CD4-positive, alpha-beta T cell treated with Interferon alpha-2 for 1 hour (primary cell): Measurements from ENCODE around the gene PRR20E.
"Not testable (repeated sequence)": the region's sequence is repeated elsewhere in the genome, so short reads cannot be mapped to it uniquely, and the experiment has no call there.

Source experiments
- DNase-seq, 2 donors: peaks; one replicate each; pipeline ENCODE4 v3.0.0-alpha.2; 2020 to 2022

The PRR20E gene

DNA sequence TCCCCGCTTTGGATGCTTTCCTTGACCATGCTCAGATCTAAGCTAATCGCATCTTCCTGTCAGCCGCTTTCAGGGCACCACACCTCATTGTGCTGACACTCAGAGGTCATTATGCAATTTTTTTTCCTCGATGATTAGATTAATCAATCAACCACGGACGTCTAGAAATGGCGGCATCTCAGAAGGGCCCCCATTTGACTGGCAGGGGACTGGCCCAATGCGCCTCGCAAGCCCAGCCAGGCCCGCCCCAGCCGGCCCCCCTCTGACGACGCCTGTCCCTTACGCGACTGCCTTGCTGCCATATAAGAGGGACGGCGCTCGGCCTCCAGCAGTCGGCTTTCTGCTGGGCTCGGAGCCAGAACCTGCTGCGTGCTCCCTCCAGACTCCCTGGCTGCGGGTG, at the start of gene PRR20E:
Gene PRR20E (plus strand): TSS at position 301 of the 400 bp plus-strand sequence. CDS start 387 bp downstream, outside the sequence.
- DNase-seq = not testable (repeated sequence)

DNA sequence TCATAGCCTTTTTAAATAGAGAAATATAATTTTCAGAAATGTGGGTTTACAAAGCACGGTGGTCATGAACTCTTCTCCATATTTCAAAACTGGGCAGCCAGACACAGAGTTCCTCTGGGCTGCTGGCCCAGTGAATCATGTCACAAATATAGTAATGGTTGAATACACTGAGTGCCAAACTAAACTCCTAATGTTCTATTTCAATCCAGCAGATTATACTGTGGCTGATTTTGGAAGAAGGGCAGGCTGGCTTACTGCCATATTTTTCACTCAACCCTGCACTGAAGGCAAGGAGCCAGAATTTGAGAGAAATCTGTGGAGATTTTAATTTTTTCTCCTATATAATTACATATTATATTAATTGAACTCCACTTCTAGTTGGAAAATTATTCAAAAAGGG, 43.3 kb upstream of the PRR20E start:
- DNase-seq = no peak

DNA sequence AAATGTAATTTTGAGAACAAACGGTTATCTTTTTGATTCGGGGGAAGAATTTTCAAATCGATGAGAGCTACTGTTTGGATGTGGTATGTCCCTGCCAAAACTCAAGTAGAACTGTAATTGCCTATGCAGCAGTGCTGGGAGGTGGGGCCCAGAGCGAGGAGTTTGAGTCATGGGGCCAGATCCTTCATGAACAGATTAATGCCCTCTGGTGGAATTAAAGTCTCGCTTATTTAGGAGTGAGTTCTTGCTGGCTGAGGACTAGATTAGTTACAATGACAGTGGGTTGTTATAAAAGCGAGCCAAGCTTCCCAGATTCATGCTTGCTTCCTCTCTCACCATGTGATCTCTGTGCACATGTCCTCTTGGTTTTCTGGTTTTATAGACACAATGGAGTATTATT, 38.1 kb upstream of the PRR20E start:
- DNase-seq = no peak

DNA sequence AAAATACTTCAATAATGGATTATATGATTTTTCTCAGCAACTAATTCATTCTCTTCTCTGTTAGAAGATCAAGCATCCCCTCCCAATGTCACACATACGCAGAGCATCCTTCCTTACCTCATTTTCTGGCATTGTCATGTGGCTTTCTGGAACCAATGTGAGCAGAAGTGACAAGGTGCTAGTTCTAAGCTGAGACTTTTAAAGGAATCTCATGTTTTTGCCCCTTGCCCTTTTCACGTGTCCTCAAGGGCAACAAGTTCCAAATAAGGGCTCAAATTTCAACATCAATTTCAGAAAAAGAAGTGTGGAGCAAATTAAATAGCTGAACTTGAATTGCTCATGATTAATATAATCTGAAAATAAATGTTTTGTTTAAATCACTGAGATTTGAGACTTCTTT, 30.9 kb upstream of the PRR20E start:
- DNase-seq = no peak

DNA sequence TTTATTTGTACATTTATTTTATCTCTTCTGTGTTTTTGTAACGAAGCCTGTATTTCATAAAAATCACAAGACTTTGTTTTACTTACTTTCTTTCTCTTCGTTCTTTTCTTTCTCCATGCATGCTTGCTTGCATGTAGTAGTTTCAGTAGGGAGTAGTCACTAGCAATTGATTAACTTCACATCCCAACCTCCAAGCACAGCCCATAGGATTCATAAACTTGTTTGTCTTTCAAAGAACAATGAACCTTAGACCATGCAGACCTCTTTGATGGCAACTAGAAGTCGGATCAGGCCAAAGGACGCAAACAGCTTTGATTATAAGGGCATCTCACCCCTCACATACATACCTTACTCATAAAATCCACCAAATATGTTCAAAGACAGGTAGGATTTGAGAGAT, 29.4 kb upstream of the PRR20E start:
- DNase-seq = no peak

DNA sequence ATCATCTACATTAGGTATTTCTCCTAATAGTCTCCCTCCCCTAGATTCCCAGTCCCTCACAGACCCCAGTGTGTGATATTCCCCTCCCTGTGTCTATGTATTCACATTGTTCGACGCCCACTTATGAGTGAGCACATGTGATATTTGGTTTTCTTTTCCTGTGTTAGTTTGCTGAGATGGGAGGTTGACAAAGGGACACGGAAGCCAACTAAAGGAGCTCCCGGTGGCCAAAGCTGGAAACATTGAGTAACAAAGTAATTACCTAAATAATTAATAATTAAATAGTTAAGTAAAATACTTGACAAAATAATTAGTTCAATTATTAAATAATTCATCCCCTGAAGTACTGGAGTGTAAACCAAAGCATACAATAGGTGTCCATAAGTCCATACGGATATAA, 28.0 kb upstream of the PRR20E start:
- no peak for DNase-seq

DNA sequence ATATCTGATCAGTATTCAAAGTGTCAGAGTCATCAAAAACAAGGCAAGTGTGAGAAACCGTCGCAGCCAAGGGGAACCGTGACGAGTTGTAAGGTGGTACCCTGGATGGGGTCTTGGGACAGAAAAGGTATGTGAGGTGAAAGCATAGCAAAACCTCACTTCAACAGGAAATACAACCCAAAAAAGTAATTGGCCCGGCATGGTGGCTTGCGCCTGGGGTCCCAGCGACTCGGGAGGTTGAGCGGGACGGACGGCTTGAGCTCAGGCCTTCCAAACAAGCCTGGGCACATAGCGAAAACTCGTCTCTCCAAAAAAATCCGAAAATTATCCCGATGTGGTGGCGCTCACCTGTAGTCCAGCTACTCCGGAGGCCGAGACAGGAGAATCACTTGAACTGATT, 27.2 kb upstream of the PRR20E start:
- not testable (repeated sequence) for DNase-seq

DNA sequence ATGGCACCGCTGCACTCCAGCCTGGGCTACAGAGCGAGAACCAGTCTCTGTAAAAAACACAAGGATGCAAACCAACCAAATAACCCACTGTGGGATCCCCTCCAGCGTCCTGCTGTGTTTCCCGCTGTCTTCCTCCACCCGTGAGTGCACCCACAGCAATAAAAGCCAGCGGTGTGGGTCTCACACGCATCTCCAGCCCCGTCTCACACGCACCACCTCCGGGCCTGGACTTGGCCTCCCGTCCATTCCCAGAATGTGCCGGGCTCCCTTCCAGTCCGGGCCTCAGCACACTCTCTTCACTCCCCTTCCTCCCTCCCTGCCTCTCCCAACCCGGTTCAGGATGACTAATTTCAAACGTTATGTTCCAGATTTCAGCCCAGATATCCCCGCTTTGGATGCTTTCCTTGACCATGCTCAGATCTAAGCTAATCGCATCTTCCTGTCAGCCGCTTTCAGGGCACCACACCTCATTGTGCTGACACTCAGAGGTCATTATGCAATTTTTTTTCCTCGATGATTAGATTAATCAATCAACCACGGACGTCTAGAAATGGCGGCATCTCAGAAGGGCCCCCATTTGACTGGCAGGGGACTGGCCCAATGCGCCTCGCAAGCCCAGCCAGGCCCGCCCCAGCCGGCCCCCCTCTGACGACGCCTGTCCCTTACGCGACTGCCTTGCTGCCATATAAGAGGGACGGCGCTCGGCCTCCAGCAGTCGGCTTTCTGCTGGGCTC, 26.6 kb upstream of the PRR20E start, which contains the start of gene PRR20A:
Gene PRR20A (plus strand): TSS at position 684 of the 734 bp plus-strand sequence. CDS start 387 bp downstream, outside the sequence.
- DNase-seq = not testable (repeated sequence)

DNA sequence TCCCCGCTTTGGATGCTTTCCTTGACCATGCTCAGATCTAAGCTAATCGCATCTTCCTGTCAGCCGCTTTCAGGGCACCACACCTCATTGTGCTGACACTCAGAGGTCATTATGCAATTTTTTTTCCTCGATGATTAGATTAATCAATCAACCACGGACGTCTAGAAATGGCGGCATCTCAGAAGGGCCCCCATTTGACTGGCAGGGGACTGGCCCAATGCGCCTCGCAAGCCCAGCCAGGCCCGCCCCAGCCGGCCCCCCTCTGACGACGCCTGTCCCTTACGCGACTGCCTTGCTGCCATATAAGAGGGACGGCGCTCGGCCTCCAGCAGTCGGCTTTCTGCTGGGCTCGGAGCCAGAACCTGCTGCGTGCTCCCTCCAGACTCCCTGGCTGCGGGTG, 19.8 kb upstream of the PRR20E start, which contains the start of gene PRR20B:
Gene PRR20B (plus strand): TSS at position 301 of the 400 bp plus-strand sequence. CDS start 387 bp downstream, outside the sequence.
- not testable (repeated sequence) for DNase-seq

DNA sequence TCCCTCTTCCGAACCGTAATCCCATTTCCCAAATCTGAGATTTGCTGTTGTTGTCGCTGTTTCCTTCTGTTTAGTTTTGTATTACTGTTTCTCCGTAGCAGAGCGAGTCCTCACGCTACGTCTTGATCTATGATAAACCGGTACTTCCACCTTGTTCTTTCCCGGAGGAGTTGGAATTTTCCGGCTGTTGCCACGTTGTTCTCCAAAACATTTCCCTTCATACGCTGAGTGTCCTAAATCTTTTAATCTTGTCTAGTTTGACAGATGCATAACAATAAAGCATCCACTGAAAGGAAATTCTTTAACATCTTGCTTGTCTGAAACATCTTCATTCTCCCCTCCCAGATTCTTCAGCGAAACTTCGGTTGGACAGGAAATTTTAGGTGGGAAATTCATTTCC, 18.9 kb upstream of the PRR20E start:
- not testable (repeated sequence) for DNase-seq

DNA sequence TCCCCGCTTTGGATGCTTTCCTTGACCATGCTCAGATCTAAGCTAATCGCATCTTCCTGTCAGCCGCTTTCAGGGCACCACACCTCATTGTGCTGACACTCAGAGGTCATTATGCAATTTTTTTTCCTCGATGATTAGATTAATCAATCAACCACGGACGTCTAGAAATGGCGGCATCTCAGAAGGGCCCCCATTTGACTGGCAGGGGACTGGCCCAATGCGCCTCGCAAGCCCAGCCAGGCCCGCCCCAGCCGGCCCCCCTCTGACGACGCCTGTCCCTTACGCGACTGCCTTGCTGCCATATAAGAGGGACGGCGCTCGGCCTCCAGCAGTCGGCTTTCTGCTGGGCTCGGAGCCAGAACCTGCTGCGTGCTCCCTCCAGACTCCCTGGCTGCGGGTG, 13.2 kb upstream of the PRR20E start, which contains the start of gene PRR20C:
Gene PRR20C (plus strand): TSS at position 301 of the 400 bp plus-strand sequence. CDS start 387 bp downstream, outside the sequence.
- not testable (repeated sequence) for DNase-seq

DNA sequence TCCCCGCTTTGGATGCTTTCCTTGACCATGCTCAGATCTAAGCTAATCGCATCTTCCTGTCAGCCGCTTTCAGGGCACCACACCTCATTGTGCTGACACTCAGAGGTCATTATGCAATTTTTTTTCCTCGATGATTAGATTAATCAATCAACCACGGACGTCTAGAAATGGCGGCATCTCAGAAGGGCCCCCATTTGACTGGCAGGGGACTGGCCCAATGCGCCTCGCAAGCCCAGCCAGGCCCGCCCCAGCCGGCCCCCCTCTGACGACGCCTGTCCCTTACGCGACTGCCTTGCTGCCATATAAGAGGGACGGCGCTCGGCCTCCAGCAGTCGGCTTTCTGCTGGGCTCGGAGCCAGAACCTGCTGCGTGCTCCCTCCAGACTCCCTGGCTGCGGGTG, 6.7 kb upstream of the PRR20E start, which contains the start of gene PRR20D:
Gene PRR20D (plus strand): TSS at position 301 of the 400 bp plus-strand sequence. CDS start 387 bp downstream, outside the sequence.
- DNase-seq = not testable (repeated sequence)

DNA sequence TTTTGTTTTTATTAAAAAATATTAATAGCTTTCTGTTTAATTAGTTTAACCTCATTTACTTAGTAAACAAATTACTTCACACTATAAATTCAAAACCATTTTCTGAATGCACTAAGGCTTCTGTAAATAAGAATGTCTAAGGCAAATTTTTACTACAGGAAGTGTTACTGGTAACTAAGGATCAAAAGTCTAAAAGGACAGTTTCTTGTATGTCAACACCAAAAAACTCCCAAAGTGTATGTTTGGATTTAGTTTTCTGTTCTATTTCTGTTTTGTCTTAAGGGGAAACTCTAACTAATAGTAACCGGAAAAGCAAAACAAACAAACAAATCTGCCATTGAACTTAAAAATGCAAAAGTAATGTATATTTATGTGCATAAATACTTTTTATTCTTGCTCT, 24.7 kb downstream of the PRR20E start:
- no peak for DNase-seq

DNA sequence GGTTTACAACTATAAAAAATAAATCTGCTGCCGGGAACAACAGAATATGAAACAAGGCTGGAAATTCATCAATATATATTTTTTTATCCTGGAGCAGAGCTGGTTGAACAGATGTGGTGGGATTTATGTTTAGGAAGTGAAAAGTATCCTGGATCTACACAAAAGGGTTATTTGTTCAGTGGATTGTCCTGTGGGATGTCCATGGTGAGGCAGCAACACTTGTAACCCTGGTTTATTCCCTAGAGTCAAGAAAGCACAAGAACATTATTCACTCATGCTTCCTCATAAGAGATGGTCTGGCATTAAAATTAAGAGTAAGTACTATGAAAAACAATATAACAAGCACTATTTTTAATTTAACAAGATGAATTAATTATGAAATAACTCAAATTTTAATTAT, 46.0 kb downstream of the PRR20E start:
- no peak for DNase-seq
